Endothelial cell of coronary artery (primary cell): ENCODE data around the gene MRTFA. TPM values are rescaled to one million over a fixed set of nuclear protein-coding genes. Genes with fewer than 3 reads are reported as not detected.

Source experiments
- total RNA-seq: library from RNA; depleted of rRNA; stranded (reverse); fragments of >200 nt; gene quantifications from 2 replicates; pipeline ENCODE4 v1.2.3, GENCODE V29; 2014

MRTFA gene
- total RNA-seq: 15.2 and 29.1 TPM in 2 replicates

GRCh38 chr22:40636380-40637182 lies at the start of gene MRTFA:
MRTFA (minus strand) TSS chr22:40636719.

GRCh38 chr22:40679249-40679963 lies 42.9 kb upstream of the MRTFA start, which contains the start of gene MCHR1:
MCHR1 (plus strand) TSS chr22:40679484; CDS start chr22:40679653, 169 bp downstream.

Other genes starting within 250 kb of the MRTFA start
- gene MCHR1, start 42.8 kb upstream of the MRTFA start, total RNA-seq: 0.28 TPM in 1 of 2 replicates, not detected in the other
- 11.0 and 11.9 TPM in 2 replicates for gene SLC25A17, start 182.6 kb upstream of the MRTFA start, total RNA-seq
- 229 and 320 TPM in 2 replicates for gene ST13, start 219.9 kb upstream of the MRTFA start, total RNA-seq
- gene XPNPEP3, start 220.4 kb upstream of the MRTFA start, total RNA-seq: 3.9 and 8.0 TPM in 2 replicates
- gene DNAJB7, start 225.4 kb upstream of the MRTFA start, total RNA-seq: not detected in 2 replicates